ENCODE measurements around the gene ATP5F1B.
"Not testable (repeated sequence)": the region's sequence is repeated elsewhere in the genome, so short reads cannot be mapped to it uniquely, and the experiment has no call there.

ATP5F1B gene

DNA sequence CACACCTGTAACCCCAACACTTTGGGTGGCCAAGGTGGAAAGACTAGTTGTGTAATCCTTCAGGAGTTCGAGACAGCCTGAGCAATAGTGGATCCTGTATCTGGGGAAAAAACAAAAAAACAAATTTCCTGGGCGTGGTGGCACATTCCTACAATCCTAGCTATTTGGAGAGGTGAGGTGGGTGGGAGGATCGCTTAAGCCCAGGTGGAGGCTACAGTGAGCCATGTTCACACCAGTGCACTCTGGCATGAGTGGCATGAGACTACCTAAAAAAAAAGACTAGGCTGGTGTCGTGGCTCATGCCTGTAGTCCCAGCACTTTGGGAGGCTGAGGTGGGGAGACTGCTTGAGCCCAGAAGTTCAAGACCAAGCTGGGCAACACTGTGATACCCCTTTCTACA is 25.1 kb upstream of the ATP5F1B start:
- in situ Hi-C loops (cut with MboI; ENCODE audit: low sequenced_read_pairs), result no loop called here
- no peak overlapping the region for H3K4me3 ChIP-seq
- peak in 1 of 2 experiments; percentile 3 for DNase-seq (ENCODE audit: low spot score in 2 of 2)
- peaks cover 4% of the 10 kb centered on the region; the same call in 1 of the 2 replicates for H3K4me1 ChIP-seq
- H3K9me3 ChIP-seq, result no peaks in the 10 kb centered on the region
- peaks cover 80% of the 10 kb centered on the region for H3K36me3 ChIP-seq (replicated peaks)
- H3K27me3 ChIP-seq (ENCODE audit: low read depth), result no peaks in the 10 kb centered on the region

DNA sequence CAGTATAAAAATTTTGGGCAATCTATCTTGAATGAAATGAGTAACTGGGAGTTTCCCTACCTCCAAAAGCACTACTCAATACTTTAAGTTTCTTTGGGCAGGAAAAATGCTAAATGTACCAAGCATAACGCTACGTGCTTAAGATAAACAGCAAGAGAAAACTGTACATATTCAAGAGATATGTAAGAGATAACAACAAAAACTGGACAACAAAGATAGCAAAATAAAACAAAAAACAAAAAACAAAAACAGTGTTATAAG is 22.3 kb upstream of the ATP5F1B start:
- DNase-seq (ENCODE audit: low spot score in 2 of 2), result no peak
- Histone ChIP-seq H3K4me3 (no peak overlapping the region), H3K27me3 (ENCODE audit: low read depth) (no peaks in the 10 kb centered on the region), H3K36me3 (replicated peaks) (peaks cover 98% of the 10 kb centered on the region), H3K4me1 (peaks cover 4% of the 10 kb centered on the region; the same call in 1 of the 2 replicates), H3K9me3 (no peaks in the 10 kb centered on the region)
- in situ Hi-C loops (cut with MboI; ENCODE audit: low sequenced_read_pairs), result no loop called here

DNA sequence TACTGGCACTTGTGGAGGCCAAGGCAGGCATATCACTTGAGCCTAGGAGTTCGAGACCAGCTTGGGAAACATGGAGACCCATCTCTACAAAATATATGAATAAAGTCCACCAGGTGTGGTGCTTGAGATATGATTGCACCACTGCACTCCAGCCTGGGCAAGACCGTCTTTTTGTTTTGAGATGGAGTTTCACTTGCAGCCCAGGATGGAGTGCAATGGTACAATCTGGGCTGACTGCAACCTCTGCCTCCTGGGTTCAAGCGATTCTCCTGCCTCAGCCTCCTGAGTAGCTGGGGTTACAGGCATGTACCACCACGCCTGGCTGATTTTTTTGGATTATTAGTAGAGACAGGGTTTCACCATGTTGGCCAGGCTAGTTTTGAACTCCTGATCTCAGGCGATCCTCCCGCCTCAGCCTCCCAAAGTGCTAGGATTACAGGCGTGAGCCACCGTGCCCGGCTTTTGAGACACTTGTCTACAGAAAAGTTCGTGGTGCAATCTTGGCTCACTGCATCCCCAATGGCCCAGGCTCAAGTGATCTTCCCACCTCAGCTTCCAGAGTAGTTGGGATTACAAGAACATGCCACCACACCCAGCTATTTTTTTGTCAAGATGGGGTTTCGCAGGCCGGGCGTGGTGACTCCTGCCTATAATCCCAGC is 16.3 kb upstream of the ATP5F1B start:
- H3K9me3 ChIP-seq, result no peaks in the 10 kb centered on the region
- no peak overlapping the region for H3K4me3 ChIP-seq
- peak in 1 of 2 experiments; percentile 7 for DNase-seq (ENCODE audit: low spot score in 2 of 2)
- in situ Hi-C loops (cut with MboI; ENCODE audit: low sequenced_read_pairs), result no loop called here
- H3K27me3 ChIP-seq (ENCODE audit: low read depth), result no peaks in the 10 kb centered on the region
- H3K36me3 ChIP-seq (replicated peaks), result peaks cover 41% of the 10 kb centered on the region
- no peaks in the 10 kb centered on the region for H3K4me1 ChIP-seq

DNA sequence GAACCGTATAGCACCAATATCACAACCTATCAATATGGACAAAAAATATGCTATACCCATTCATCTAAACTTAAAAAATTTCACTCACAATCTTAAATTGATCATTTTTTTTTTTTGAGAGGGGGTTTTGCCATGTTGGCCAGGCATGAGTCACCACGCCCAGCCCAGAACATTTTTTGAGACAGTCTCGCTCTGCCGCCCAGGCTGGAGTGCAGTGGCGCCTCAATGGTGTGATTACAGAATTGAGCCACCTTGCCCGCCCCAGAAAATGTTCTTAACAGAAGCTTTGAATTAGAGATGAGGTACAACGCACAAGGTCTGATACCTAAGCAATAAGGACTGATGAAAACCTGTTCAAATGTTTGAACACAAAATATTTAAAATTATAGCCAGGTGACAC is 15.8 kb upstream of the ATP5F1B start:
- Histone ChIP-seq H3K27me3 (ENCODE audit: low read depth) (no peaks in the 10 kb centered on the region), H3K36me3 (replicated peaks) (peaks cover 35% of the 10 kb centered on the region), H3K4me1 (no peaks in the 10 kb centered on the region), H3K4me3 (no peak overlapping the region), H3K9me3 (no peaks in the 10 kb centered on the region)
- DNase-seq (ENCODE audit: low spot score in 2 of 2), result peak in 1 of 2 experiments; percentile 6
- in situ Hi-C loops (cut with MboI; ENCODE audit: low sequenced_read_pairs), result no loop called here

DNA sequence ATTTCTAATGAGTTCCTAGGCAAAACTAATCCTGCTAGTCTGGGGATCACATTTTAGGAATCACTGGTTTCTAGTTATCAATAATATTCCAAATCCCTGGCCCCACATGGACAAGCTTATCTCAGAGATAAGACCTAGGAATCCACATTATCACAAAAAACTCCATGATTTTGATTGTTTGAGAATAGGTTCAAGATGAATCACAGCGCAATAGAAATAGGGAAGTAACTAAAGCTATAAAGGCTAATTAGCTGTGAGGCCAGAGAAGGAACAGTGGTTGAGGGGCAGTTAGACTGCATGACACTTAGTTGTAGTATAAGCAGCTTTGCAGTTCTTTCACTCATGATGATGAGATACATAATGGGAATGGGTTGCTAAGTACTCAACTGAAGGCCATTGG is 13.1 kb upstream of the ATP5F1B start:
- Histone ChIP-seq H3K27me3 (ENCODE audit: low read depth) (no peaks in the 10 kb centered on the region), H3K36me3 (replicated peaks) (peaks cover 11% of the 10 kb centered on the region), H3K4me3 (no peak overlapping the region), H3K9me3 (peaks cover 6% of the 10 kb centered on the region), H3K4me1 (no peaks in the 10 kb centered on the region)
- no peak for DNase-seq (ENCODE audit: low spot score in 2 of 2)
- in situ Hi-C loops (cut with MboI; ENCODE audit: low sequenced_read_pairs), result no loop called here

DNA sequence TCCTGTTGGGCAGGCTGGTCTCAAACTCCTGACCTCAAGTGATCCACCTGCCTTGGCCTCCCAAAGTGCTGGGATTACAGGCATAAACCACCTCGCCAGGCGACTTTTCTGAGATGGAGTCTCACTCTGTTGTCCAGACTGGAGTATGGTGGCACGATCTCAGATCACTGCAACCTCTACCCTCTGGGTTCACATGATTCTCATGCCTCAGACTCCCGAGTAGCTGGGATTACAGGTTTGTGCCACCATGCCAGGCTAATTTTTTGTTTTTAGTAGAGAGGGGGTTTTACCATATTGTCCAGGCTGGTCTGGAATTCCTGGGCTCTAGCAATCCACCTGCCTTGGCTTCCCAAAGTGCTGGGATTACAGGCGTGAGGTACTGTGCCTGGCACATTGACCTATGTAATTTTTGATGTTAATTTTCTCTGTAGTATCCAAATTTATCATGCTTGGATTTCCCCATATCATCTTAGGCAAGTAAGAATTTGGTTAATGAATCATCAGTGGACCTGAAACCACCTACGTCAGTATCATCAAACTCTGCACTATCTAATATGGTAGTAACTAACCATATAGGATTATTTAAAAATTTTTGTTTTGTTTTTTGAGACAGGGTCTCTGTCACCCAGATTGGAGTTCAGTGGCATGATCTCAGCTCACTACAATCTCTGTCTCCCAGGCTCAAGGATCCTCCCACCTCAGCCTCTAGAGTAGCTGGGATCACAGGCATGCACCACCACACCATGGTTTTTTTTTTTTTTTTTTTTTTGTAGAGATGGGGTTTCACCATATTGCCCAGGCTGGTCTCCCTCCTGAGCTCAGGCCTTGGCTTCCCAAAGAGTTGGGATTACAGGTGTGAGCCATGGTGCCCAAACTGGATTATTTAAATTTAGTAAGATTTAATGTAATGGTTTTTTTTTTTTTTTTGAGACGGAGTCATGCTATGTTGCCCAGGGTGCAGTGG is 11.9 kb upstream of the ATP5F1B start:
- no peak for DNase-seq (ENCODE audit: low spot score in 2 of 2)
- Histone ChIP-seq H3K4me3 (no peak overlapping the region), H3K9me3 (peaks cover 7% of the 10 kb centered on the region), H3K27me3 (ENCODE audit: low read depth) (no peaks in the 10 kb centered on the region), H3K4me1 (no peaks in the 10 kb centered on the region), H3K36me3 (replicated peaks) (no peaks in the 10 kb centered on the region; the same call in 1 of the 2 replicates)
- in situ Hi-C loops (cut with MboI; ENCODE audit: low sequenced_read_pairs), result no loop called here

DNA sequence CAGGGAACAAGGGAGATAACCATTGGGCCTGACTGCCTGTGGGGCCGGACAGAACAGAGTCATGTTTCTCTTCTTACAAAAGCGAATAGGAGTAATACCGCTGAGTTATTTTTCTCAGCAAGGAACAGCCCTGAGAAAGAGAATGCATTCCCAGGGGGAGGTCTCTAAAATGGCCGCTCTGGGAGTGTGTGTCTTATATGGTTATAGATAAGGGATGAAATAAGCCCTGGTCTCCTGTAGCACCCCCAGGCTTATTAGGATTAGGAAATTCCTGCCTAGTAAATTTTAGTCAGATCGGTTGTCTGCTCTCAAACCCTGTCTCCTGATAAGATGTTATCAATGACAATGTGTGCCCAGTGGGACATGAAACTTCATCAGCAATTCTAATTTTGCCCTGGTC is 8.0 kb upstream of the ATP5F1B start:
- H3K4me1 ChIP-seq; H3K27me3 ChIP-seq (ENCODE audit: low read depth); in situ Hi-C loops (cut with MboI; ENCODE audit: low sequenced_read_pairs); DNase-seq (ENCODE audit: low spot score in 2 of 2); H3K36me3 ChIP-seq (replicated peaks); H3K4me3 ChIP-seq; H3K9me3 ChIP-seq: not testable (repeated sequence)

DNA sequence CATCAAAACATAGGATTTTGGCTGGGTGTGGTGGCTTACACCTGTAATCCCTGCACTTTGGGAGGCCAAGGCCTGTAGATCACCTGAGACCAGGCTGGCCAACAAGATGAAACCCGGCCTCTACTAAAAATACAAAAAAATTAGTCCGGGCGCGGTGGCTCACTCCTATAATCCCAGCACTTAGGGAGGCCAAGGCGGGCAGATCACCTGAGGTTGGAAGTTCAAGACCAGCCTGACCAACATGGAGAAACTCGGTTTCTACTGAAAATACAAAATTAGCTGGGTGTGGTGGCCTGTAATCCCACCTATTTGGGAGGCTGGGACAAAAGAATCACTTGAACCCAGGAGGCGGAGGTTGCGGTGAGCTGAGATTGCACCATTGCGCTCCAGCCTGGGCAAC is 2.2 kb upstream of the ATP5F1B start:
- H3K27me3 ChIP-seq (ENCODE audit: low read depth); DNase-seq (ENCODE audit: low spot score in 2 of 2); H3K4me3 ChIP-seq; in situ Hi-C loops (cut with MboI; ENCODE audit: low sequenced_read_pairs); H3K9me3 ChIP-seq: not testable (repeated sequence)
- Histone ChIP-seq H3K4me1 (peaks cover 12% of the 10 kb centered on the region), H3K36me3 (replicated peaks) (peaks cover 27% of the 10 kb centered on the region)

DNA sequence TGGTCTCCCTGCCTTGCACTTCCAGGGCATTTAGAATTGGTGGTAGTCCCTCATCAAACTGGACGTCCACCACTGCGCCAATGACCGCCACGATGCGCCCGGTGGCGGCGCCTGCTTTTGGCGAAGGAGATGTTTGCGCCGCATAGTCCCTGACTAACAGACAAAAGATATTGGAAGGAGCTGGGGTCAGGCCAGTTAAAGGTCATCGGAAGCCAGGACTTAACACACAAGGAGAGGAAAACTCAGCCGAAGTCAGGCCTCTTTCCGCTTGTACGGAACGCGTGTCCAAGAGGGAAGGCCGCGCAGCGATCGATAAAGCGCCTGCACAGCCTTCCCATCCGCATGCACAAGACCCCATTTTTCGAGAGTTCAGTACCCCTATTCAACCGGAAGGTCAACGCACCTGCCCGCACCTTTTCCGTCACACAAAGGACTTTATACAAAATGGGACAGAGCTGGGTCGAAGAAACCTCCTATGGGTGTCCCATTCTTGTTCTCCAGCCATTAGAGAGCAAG is 525 bp downstream of the ATP5F1B start:
- H3K4me1 ChIP-seq, result peaks cover 12% of the 10 kb centered on the region
- in situ Hi-C loops (cut with MboI; ENCODE audit: low sequenced_read_pairs), result no loop called here
- DNase-seq (ENCODE audit: low spot score in 2 of 2), result no peak
- peak overlapping the region; percentile 93 for H3K4me3 ChIP-seq
- H3K36me3 ChIP-seq (replicated peaks), result peaks cover 53% of the 10 kb centered on the region
- no peaks in the 10 kb centered on the region for H3K9me3 ChIP-seq
- no peaks in the 10 kb centered on the region for H3K27me3 ChIP-seq (ENCODE audit: low read depth)

DNA sequence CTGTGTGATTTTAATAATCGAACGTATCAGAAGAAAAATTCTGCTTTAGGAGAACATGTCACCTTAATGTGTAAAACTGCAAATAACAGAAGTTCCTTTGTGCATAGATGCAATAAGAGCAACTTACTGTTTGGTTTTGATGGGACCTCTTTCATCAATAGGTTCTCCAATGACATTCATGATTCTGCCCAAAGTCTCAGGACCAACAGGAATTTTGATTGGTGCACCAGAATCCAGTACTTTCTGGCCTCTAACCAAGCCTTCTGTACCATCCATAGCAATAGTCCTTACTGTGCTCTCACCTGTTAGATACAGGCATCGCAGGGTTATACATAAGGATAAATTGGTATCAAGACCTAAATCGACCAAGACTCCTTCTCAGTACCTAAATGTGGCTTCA is 1.1 kb downstream of the ATP5F1B start:
- in situ Hi-C loops (cut with MboI; ENCODE audit: low sequenced_read_pairs), result no loop called here
- Histone ChIP-seq H3K4me3 (peak overlapping the region; percentile 93), H3K4me1 (peaks cover 12% of the 10 kb centered on the region), H3K36me3 (replicated peaks) (peaks cover 59% of the 10 kb centered on the region), H3K27me3 (ENCODE audit: low read depth) (no peaks in the 10 kb centered on the region), H3K9me3 (no peaks in the 10 kb centered on the region)
- DNase-seq (ENCODE audit: low spot score in 2 of 2), result no peak

DNA sequence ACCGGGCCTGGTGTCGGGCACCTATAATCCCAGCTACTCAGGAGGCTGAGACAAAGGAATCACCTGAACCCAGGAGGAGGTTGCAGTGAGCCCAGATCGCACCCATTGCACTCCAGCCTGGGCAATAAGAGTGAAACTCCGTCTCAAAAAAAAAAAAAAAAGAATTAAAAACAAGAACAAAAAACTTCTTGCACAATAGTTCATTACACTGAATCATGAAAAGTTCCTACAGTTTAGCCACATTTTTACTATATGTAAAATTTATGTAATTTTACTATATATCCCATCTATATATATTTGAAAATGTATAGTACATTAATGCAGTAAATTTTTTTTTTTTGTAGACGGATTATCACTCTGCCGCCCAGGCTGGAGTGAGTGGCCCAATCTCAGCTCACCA is 4.6 kb downstream of the ATP5F1B start:
- Histone ChIP-seq H3K4me3 (no peak overlapping the region), H3K27me3 (ENCODE audit: low read depth) (no peaks in the 10 kb centered on the region), H3K9me3 (no peaks in the 10 kb centered on the region), H3K4me1 (peaks cover 15% of the 10 kb centered on the region), H3K36me3 (replicated peaks) (peaks cover 80% of the 10 kb centered on the region)
- in situ Hi-C loops (cut with MboI; ENCODE audit: low sequenced_read_pairs), result no loop called here
- DNase-seq (ENCODE audit: low spot score in 2 of 2), result no peak

DNA sequence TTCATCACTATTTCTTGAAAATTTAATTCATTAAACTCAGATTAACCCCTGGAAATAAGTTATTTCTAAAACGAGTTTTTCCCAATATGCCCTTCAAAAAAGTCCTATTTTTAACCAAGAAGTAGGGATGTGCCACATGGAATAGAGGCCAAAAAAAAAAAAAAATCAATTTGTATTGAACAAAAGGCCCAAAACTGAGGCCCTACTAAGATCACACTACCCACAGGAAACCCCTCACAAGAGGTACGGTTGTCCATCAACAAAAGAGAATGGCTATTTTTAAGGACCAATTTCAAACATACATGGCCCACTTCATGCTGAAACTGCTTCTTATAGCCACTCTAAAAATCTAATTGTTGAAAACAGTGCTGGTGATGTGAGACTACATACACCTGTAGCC is 8.2 kb downstream of the ATP5F1B start:
- in situ Hi-C loops (cut with MboI; ENCODE audit: low sequenced_read_pairs), result no loop called here
- Histone ChIP-seq H3K4me3 (no peak overlapping the region), H3K27me3 (ENCODE audit: low read depth) (no peaks in the 10 kb centered on the region), H3K4me1 (peaks cover 20% of the 10 kb centered on the region), H3K36me3 (replicated peaks) (peaks cover 48% of the 10 kb centered on the region), H3K9me3 (no peaks in the 10 kb centered on the region)
- DNase-seq (ENCODE audit: low spot score in 2 of 2), result no peak

DNA sequence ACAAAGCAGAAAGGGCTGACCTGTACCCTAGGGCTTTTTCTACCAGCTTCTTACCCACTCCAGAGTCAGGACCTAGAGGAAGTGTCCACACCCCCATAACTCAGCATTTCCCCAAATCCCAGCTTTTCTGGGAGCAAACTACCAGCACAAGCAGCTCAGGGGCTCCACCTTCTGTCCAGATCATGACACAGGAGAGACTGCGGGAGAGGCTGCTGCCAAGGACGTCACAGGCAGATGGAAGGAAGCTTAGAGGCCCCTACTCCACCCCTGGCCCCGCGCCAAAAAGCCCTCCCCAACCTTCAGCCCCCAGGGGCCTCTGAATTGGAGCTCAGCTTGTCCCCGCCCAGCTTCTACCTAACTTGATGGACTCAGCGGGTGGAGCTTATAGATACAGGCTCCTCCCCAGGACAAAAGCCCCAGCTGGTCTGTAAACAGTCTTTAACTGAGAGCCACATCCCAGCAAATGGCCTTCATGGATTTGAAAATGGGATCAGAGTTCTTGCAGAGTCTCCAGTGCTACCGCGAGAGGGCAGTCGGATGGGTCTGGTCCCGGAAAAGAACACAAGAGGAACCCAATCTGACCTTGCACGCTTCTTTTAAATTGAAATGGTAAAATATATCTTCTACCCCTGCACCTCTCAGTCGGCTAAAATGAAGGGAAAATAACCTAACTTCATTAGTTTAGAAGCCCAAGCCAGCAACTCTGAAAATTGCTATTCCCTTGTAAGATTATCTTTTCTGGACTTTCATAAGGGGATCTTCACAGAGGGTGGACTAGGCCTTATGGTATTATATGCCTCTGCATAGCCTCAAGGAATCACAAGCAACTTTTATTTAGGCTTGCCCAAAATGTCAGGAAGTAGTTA is 8.9 kb downstream of the ATP5F1B start:
- H3K36me3 ChIP-seq (replicated peaks), result peaks cover 41% of the 10 kb centered on the region
- H3K9me3 ChIP-seq, result no peaks in the 10 kb centered on the region
- peaks cover 26% of the 10 kb centered on the region for H3K4me1 ChIP-seq
- H3K27me3 ChIP-seq (ENCODE audit: low read depth), result no peaks in the 10 kb centered on the region
- peak overlapping the region; percentile 67 for H3K4me3 ChIP-seq
- in situ Hi-C loops (cut with MboI; ENCODE audit: low sequenced_read_pairs), result no loop called here
- DNase-seq (ENCODE audit: low spot score in 2 of 2), result peak; percentile 100

Data from HAP-1 (cell line).